Transverse colon (tissue), 4 donors: ENCODE data around the gene TOM1L2. TPM values are rescaled to one million over a fixed set of nuclear protein-coding genes. Genes with fewer than 3 reads are reported as not detected.
A peak's percentile ranks its signal among the peaks of the same experiment; 100 is the strongest.

ENCODE experiments used
- DNase-seq: peaks from one replicate; pipeline ENCODE4 v3.0.0-alpha.2; 2019
- H3K27ac ChIP-seq, 4 donors: fragments of 200-600 bp; sonication (generic); 2 replicates each; pipeline ENCODE4 v1.5.1; 2016 to 2018; ENCODE audit warnings: inconsistent platforms in 4 of 4
- H3K27me3 ChIP-seq: fragments of 200-600 bp; sonication (generic); 2 replicates; pipeline ENCODE4 v1.5.1; 2017; ENCODE audit warnings: inconsistent platforms
- H3K36me3 ChIP-seq, 4 donors: fragments of 200-600 bp; sonication (generic); 2 replicates each; pipeline ENCODE4 v1.5.1; 2017 to 2019; ENCODE audit warnings: inconsistent platforms in 4 of 4
- H3K4me1 ChIP-seq, 4 donors: fragments of 200-600 bp; sonication (generic); 2 replicates each; pipeline ENCODE4 v1.5.1; 2017 to 2020; ENCODE audit warnings: inconsistent platforms in 4 of 4
- H3K4me3 ChIP-seq, 4 donors: fragments of 200-600 bp; sonication (generic); 1 replicate in 1 of 4; 2 replicates in 3 of 4; pipeline versions ENCODE4 v1.5.1 to v1.6.1; 2017 to 2019; ENCODE audit warnings: inconsistent platforms in 4 of 4
- H3K9me3 ChIP-seq, 2 donors: fragments of 200-600 bp; sonication (generic); 2 replicates each; pipeline ENCODE4 v1.5.1; 2017 to 2019; ENCODE audit warnings: inconsistent platforms in 2 of 2
- EP300 ChIP-seq: sonication (generic); formaldehyde crosslinking; IDR thresholded peaks from one replicate; pipeline ENCODE4 v1.6.1; 2017; ENCODE audit warnings: antibody characterized with exemption, low read depth
- POLR2A ChIP-seq: fragments of 450-650 bp; IDR thresholded peaks from one replicate; pipeline ENCODE4 v1.6.1; 2016; ENCODE audit warnings: antibody characterized with exemption, mild to moderate bottlenecking, moderate library complexity
- POLR2AphosphoS5 ChIP-seq, 3 donors: sonication (generic); formaldehyde crosslinking; IDR thresholded peaks; one replicate each; pipeline ENCODE4 v1.6.1; 2016; ENCODE audit warnings: antibody characterized with exemption in 3 of 3
- WGBS, 2 donors: methylation state at CpG; one replicate each; pipeline ENCODE4 v1.1.5; 2018; ENCODE audit warnings: low coverage in 1 of 2; 5-methylcytosine and 5-hydroxymethylcytosine counted together
- in situ Hi-C, 4 donors: fragments of 200-750 bp; cut with MboI; loops; one replicate each; pipeline versions ENCODE4 v1.15.0 to v1.15.1; 2017; ENCODE audit warnings: low sequenced_read_pairs in 3 of 4, low pct_ligation_motif_present in 1 of 4, low pct_unique_long_range_greater_than_20kb in 1 of 4
- intact Hi-C: fragments of 100-400 bp; cut with DNase I; formaldehyde crosslinking; loops from one replicate; pipeline ENCODE4 v1.15.1; 2023; ENCODE audit warnings: low total_unique reads
- total RNA-seq, 4 donors: library from RNA; depleted of rRNA; stranded (reverse); fragments of >200 nt; gene quantifications; one replicate each; pipeline ENCODE4 v1.1.0, GENCODE V29; 2016
- TF ChIP-seq, protein P1 (sequence below), 5 experiments: fragments of 200-600 bp in 3 of 5; fragments of 450-650 bp in 2 of 5; sonication (generic) in 3 of 5; IDR thresholded peaks; 1 replicate in 2 of 5; 2 replicates in 3 of 5; pipeline ENCODE4 v1.5.1; 2016 to 2017; ENCODE audit warnings: antibody characterized with exemption in 5 of 5, inconsistent platforms in 3 of 5, mild to moderate bottlenecking in 2 of 5, moderate library complexity in 1 of 5

The TOM1L2 gene
- total RNA-seq, 4 donors from 2014 or later: 65.9 to 178 (median 97.7) TPM

- H3K4me3 ChIP-seq: no peak overlapping the region
- no peaks in the 10 kb centered on the region for H3K9me3 ChIP-seq
- intact Hi-C loops (loop anchor here (5.0 kb wide), 1 partner anchor 171 kb away; the partner anchor contains the start of genes ATPAF2 and GID4), in situ Hi-C loops (loop anchor here in 2 of 4 donors (10.0 to 25.0 kb wide), 2 partner anchors 62 to 179 kb away; partner anchors contain the start of gene RAI1 (in 1 of the 2))
- TF ChIP-seq, protein P1, sequence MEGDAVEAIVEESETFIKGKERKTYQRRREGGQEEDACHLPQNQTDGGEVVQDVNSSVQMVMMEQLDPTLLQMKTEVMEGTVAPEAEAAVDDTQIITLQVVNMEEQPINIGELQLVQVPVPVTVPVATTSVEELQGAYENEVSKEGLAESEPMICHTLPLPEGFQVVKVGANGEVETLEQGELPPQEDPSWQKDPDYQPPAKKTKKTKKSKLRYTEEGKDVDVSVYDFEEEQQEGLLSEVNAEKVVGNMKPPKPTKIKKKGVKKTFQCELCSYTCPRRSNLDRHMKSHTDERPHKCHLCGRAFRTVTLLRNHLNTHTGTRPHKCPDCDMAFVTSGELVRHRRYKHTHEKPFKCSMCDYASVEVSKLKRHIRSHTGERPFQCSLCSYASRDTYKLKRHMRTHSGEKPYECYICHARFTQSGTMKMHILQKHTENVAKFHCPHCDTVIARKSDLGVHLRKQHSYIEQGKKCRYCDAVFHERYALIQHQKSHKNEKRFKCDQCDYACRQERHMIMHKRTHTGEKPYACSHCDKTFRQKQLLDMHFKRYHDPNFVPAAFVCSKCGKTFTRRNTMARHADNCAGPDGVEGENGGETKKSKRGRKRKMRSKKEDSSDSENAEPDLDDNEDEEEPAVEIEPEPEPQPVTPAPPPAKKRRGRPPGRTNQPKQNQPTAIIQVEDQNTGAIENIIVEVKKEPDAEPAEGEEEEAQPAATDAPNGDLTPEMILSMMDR (IDR thresholded peaks at IDR 0.05): no peak
- DNase-seq: no peak
- H3K27me3 ChIP-seq: no peaks in the 10 kb centered on the region
- WGBS, 2 donors: 85% methylated on average over 3 of the region's 3 CpGs; no CpG with 5 or more reads in 1 of the 2 donors
- peaks cover 0 to 9% (median 2%) of the 10 kb centered on the region in 4 donors for H3K4me1 ChIP-seq
- H3K36me3 ChIP-seq: no peaks in the 10 kb centered on the region
- no peak overlapping the region for H3K27ac ChIP-seq
Measured at GRCh38 chr17:17866425-17866824, 105.8 kb downstream of the TOM1L2 start.

DNA sequence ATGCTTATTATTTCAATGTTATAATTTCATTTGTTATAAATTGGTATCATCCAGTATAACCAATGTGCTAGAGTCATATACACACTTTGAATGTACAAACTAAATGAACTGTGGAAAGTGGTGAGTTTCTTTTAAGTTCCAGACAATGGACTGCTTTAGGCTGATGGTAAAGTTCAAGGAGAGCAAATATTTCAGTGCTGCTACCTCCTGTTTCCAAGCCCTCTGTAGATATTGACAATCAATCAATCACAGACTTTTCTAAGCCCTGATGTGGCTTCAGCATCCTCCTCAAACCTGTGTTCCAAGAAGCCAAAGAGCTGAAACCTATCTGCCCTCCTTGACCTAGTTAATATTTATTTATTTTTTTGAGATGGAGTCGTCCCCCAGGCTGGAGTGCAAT lies 107.2 kb downstream of the TOM1L2 start:
- TF ChIP-seq, protein P1 (IDR thresholded peaks at IDR 0.05): no peak
- no peak for TF ChIP-seq POLR2AphosphoS5 (IDR thresholded peaks at IDR 0.05)
- no peak for TF ChIP-seq EP300
- no peak for TF ChIP-seq POLR2A
- H3K4me3 ChIP-seq: no peak overlapping the region
- H3K36me3 ChIP-seq: no peaks in the 10 kb centered on the region
- H3K4me1 ChIP-seq: peaks cover 0 to 9% (median 2%) of the 10 kb centered on the region in 4 donors
- DNase-seq: no peak
- H3K27me3 ChIP-seq: no peaks in the 10 kb centered on the region
- intact Hi-C loops: loop anchor here (5.0 kb wide), 1 partner anchor 172 kb away; the partner anchor contains the start of genes ATPAF2 and GID4
- H3K27ac ChIP-seq: no peak overlapping the region
- in situ Hi-C loops: loop anchor here in 2 of 4 donors (10.0 to 25.0 kb wide), 2 partner anchors 60 to 178 kb away; partner anchors contain the start of gene RAI1 (in 1 of the 2)
- 86 to 100% methylated on average over 1 of the region's 1 CpG for WGBS, 2 donors
- H3K9me3 ChIP-seq: no peaks in the 10 kb centered on the region

GRCh38 chr17:17860766-17861107 lies 111.5 kb downstream of the TOM1L2 start:
- Histone ChIP-seq H3K27ac (no peak overlapping the region), H3K4me3 (no peak overlapping the region), H3K27me3 (no peaks in the 10 kb centered on the region), H3K9me3 (no peaks in the 10 kb centered on the region), H3K4me1 (no peaks in the 10 kb centered on the region), H3K36me3 (no peaks in the 10 kb centered on the region)
- intact Hi-C loops (loop anchor here (2.0 kb wide), 1 partner anchor 48 kb away; no protein-coding TSS in a partner anchor), in situ Hi-C loops (loop anchor here in 3 of 4 donors (5.0 to 25.0 kb wide), 4 partner anchors 53 to 183 kb away; partner anchors contain the start of gene RAI1 (in 1 of the 3))
- no peak for TF ChIP-seq POLR2AphosphoS5 (IDR thresholded peaks at IDR 0.05)
- 51% methylated on average over 5 of the region's 5 CpGs; no CpG with 5 or more reads in 1 of the 2 donors for WGBS, 2 donors
- no peak for DNase-seq

GRCh38 chr17:17859909-17860765 lies 112.1 kb downstream of the TOM1L2 start:
- TF ChIP-seq POLR2A (no peak), POLR2AphosphoS5 (IDR thresholded peaks at IDR 0.05) (peak in 1 of 3 donors; percentile 5)
- TF ChIP-seq, protein P1 (IDR thresholded peaks at IDR 0.05): peak; percentile 94 to 98 (median 95)
- H3K36me3 ChIP-seq: no peaks in the 10 kb centered on the region
- no peaks in the 10 kb centered on the region for H3K27me3 ChIP-seq
- peaks cover 0 to 3% (median 0%) of the 10 kb centered on the region in 4 donors for H3K4me1 ChIP-seq
- no peaks in the 10 kb centered on the region for H3K9me3 ChIP-seq
- in situ Hi-C loops: loop anchor here in 3 of 4 donors (5.0 to 25.0 kb wide), 5 partner anchors 43 to 183 kb away; partner anchors contain the start of gene RAI1 (in 1 of the 3)
- peak; percentile 68 for DNase-seq
- H3K27ac ChIP-seq: peak overlapping the region in 1 of 4 donors; percentile 10
- intact Hi-C loops: loop anchor here (2.0 kb wide), 2 partner anchors 47 to 179 kb away; partner anchors contain the start of gene RAI1
- H3K4me3 ChIP-seq: no peak overlapping the region
- 36 to 40% methylated on average over 2 to 9 of the region's 9 CpGs for WGBS, 2 donors
